Astrocyte of the spinal cord (primary cell): Measurements from ENCODE around the gene KAT2A.

Experiments
- DNase-seq: peaks from one replicate; pipeline ENCODE4 v3.0.0; 2011; ENCODE audit warnings: low read depth, low spot score
- H3K4me3 ChIP-seq: 2 replicates; pipeline ENCODE4 v1.5.1; 2011; ENCODE audit warnings: low read depth, mild to moderate bottlenecking, low read length, moderate library complexity
- CTCF ChIP-seq: IDR thresholded peaks from 2 replicates; pipeline ENCODE4 v1.5.1; 2012; ENCODE audit warnings: low read depth, mild to moderate bottlenecking, low read length, inconsistent platforms
- in situ Hi-C: cut with HindIII; loops from 2 replicates; pipeline ENCODE4 v1.10.0; 2017; ENCODE audit warnings: low sequenced_read_pairs

The KAT2A gene

GRCh38 chr17:42103221-42103954 is 17.8 kb downstream of the KAT2A start:
- H3K4me3 ChIP-seq = no peak overlapping the region
- in situ Hi-C loops = no loop called here
- no peak for DNase-seq
- no peak for TF ChIP-seq CTCF

GRCh38 chr17:42101513-42102292 is 19.5 kb downstream of the KAT2A start:
- no peak overlapping the region for H3K4me3 ChIP-seq
- peak; percentile 70 for DNase-seq
- peak; percentile 99 for TF ChIP-seq CTCF
- in situ Hi-C loops = no loop called here

GRCh38 chr17:42098730-42099399 is 22.3 kb downstream of the KAT2A start:
- no peak for DNase-seq
- no peak overlapping the region for H3K4me3 ChIP-seq
- TF ChIP-seq CTCF = no peak
- in situ Hi-C loops = no loop called here

GRCh38 chr17:42097691-42098631 is 23.2 kb downstream of the KAT2A start, which contains the start of gene ZNF385C:
Gene ZNF385C (minus strand): TSS chr17:42098473. CDS start chr17:42063056, 35,417 bp downstream.
- TF ChIP-seq CTCF = no peak
- H3K4me3 ChIP-seq = no peak within 1 kb of the TSS
- in situ Hi-C loops = no loop called here
- DNase-seq = no peak

- TF ChIP-seq CTCF = no peak
- in situ Hi-C loops = no loop called here
- DNase-seq = no peak
- no peak overlapping the region for H3K4me3 ChIP-seq
Measured at GRCh38 chr17:42096360-42097111, 24.6 kb downstream of the KAT2A start.
